Measurements from ENCODE around the gene LMNB1.
"Not testable (repeated sequence)": the region's sequence is repeated elsewhere in the genome, so short reads cannot be mapped to it uniquely, and the experiment has no call there.

LMNB1 gene

GRCh38 chr5:126826619-126827215 is 49.8 kb downstream of the LMNB1 start:
- no peak for DNase-seq (ENCODE audit: low read depth)

- DNase-seq (ENCODE audit: low read depth), result no peak
Measured at GRCh38 chr5:126829098-126829497, 52.2 kb downstream of the LMNB1 start.

GRCh38 chr5:126830061-126830460 is 53.1 kb downstream of the LMNB1 start:
- DNase-seq (ENCODE audit: low read depth), result no peak

GRCh38 chr5:126831156-126831555 is 54.2 kb downstream of the LMNB1 start:
- DNase-seq (ENCODE audit: low read depth), result no peak

GRCh38 chr5:126836778-126837177 is 59.8 kb downstream of the LMNB1 start:
- DNase-seq (ENCODE audit: low read depth), result no peak

- DNase-seq (ENCODE audit: low read depth), result no peak
Measured at GRCh38 chr5:126837242-126837641, 60.3 kb downstream of the LMNB1 start.

GRCh38 chr5:126837906-126838539 is 61.1 kb downstream of the LMNB1 start:
- no peak for DNase-seq (ENCODE audit: low read depth)

GRCh38 chr5:126839407-126839806 is 62.5 kb downstream of the LMNB1 start:
- DNase-seq (ENCODE audit: low read depth), result not testable (repeated sequence)

GRCh38 chr5:126843375-126843774 is 66.4 kb downstream of the LMNB1 start:
- not testable (repeated sequence) for DNase-seq (ENCODE audit: low read depth)

- not testable (repeated sequence) for DNase-seq (ENCODE audit: low read depth)
Measured at GRCh38 chr5:126845470-126846070, 68.6 kb downstream of the LMNB1 start.

GRCh38 chr5:126846344-126846743 is 69.4 kb downstream of the LMNB1 start:
- DNase-seq (ENCODE audit: low read depth), result no peak

- DNase-seq (ENCODE audit: low read depth), result no peak
Measured at GRCh38 chr5:126846744-126847455, 70.0 kb downstream of the LMNB1 start.

GRCh38 chr5:126847456-126847820 is 70.5 kb downstream of the LMNB1 start:
- DNase-seq (ENCODE audit: low read depth), result no peak

GRCh38 chr5:126847826-126848251 is 70.9 kb downstream of the LMNB1 start:
- DNase-seq (ENCODE audit: low read depth), result no peak

GRCh38 chr5:126848253-126848652 is 71.3 kb downstream of the LMNB1 start:
- DNase-seq (ENCODE audit: low read depth), result no peak

- no peak for DNase-seq (ENCODE audit: low read depth)
Measured at GRCh38 chr5:126849101-126849678, 72.3 kb downstream of the LMNB1 start.

- no peak for DNase-seq (ENCODE audit: low read depth)
Measured at GRCh38 chr5:126851501-126852011, 74.6 kb downstream of the LMNB1 start.

GRCh38 chr5:126852091-126852571 is 75.2 kb downstream of the LMNB1 start:
- DNase-seq (ENCODE audit: low read depth), result no peak

- DNase-seq (ENCODE audit: low read depth), result no peak
Measured at GRCh38 chr5:126852841-126853271, 75.9 kb downstream of the LMNB1 start.

- DNase-seq (ENCODE audit: low read depth), result not testable (repeated sequence)
Measured at GRCh38 chr5:126853541-126854307, 76.8 kb downstream of the LMNB1 start.

GRCh38 chr5:126854526-126855110 is 77.7 kb downstream of the LMNB1 start:
- DNase-seq (ENCODE audit: low read depth), result no peak

Data from non-pigmented ciliary epithelial cell (primary cell).